OCI-LY1 (cell line): Measurements from ENCODE around the gene SPPL3.
A peak's percentile ranks its signal among the peaks of the same experiment; 100 is the strongest.

Source experiments
- H2AFZ ChIP-seq: fragments of 200-600 bp; sonication (generic), shearing (Covaris generic); 2 replicates; pipeline ENCODE4 v1.6.0; 2014; ENCODE audit warnings: antibody characterized with exemption, mild to moderate bottlenecking, low read length
- H3F3A ChIP-seq: fragments of 200-600 bp; sonication (generic), shearing (Covaris generic); 2 replicates; pipeline ENCODE4 v1.6.0; 2014; ENCODE audit warnings: mild to moderate bottlenecking, antibody characterized with exemption, low read length, moderate library complexity; ENCODE audit not compliant: insufficient read depth
- H3K27ac ChIP-seq: fragments of 200-600 bp; sonication (generic); 2 replicates; pipeline ENCODE4 v1.5.1; 2014; ENCODE audit warnings: low read length, mixed run types, mild to moderate bottlenecking, low read depth; ENCODE audit not compliant: poor library complexity, severe bottlenecking
- H3K27me3 ChIP-seq: fragments of 200-600 bp; sonication (generic); 2 replicates; pipeline ENCODE4 v1.6.0; 2014; ENCODE audit warnings: antibody characterized with exemption, mild to moderate bottlenecking, low read length, moderate library complexity; ENCODE audit not compliant: insufficient read depth
- H3K36me3 ChIP-seq: fragments of 200-600 bp; sonication (generic); 2 replicates; pipeline ENCODE4 v1.6.1; 2014; ENCODE audit warnings: mild to moderate bottlenecking, antibody characterized with exemption, low read length, moderate library complexity, mixed read lengths; ENCODE audit not compliant: insufficient read depth
- H3K4me1 ChIP-seq: fragments of 200-600 bp; sonication (generic); 2 replicates; pipeline ENCODE4 v1.5.1; 2014; ENCODE audit warnings: mild to moderate bottlenecking, low read length, moderate library complexity; ENCODE audit not compliant: insufficient read depth, severe bottlenecking
- H3K4me2 ChIP-seq: fragments of 200-600 bp; sonication (generic), shearing (Covaris generic); 2 replicates; pipeline ENCODE4 v1.6.1; 2014; ENCODE audit warnings: low read length
- H3K4me3 ChIP-seq: fragments of 200-600 bp; sonication (generic); 2 replicates; pipeline ENCODE4 v1.5.1; 2014; ENCODE audit warnings: low read length, low read depth, mild to moderate bottlenecking, mixed read lengths; ENCODE audit not compliant: poor library complexity, severe bottlenecking
- H3K79me2 ChIP-seq: fragments of 200-600 bp; shearing (Covaris generic); 2 replicates; pipeline ENCODE4 v1.6.1; 2016; ENCODE audit warnings: mixed run types, low read length, mixed read lengths; ENCODE audit not compliant: insufficient read depth
- H3K9ac ChIP-seq: fragments of 200-600 bp; sonication (generic), shearing (Covaris generic); 2 replicates; pipeline ENCODE4 v1.6.1; 2014; ENCODE audit warnings: mild to moderate bottlenecking, low read length, mixed read lengths
- H3K9me2 ChIP-seq: fragments of 200-600 bp; sonication (generic), shearing (Covaris generic); 2 replicates; pipeline ENCODE4 v1.6.1; 2014; ENCODE audit warnings: low read depth, mild to moderate bottlenecking, low read length, mixed read lengths
- H3K9me3 ChIP-seq: fragments of 200-600 bp; shearing (Covaris generic); 2 replicates; pipeline ENCODE4 v1.6.1; 2014; ENCODE audit warnings: low read length, mixed read lengths
- H4K20me1 ChIP-seq: fragments of 200-600 bp; sonication (generic), shearing (Covaris generic); 2 replicates; pipeline ENCODE4 v1.6.0; 2016; ENCODE audit warnings: mild to moderate bottlenecking, low read length; ENCODE audit not compliant: insufficient read depth
- CTCF ChIP-seq: fragments of 200-600 bp; sonication (generic), shearing (Covaris generic); IDR thresholded peaks from 2 replicates; pipeline ENCODE4 v1.5.1; 2017; ENCODE audit warnings: mild to moderate bottlenecking, antibody characterized with exemption, low read length, moderate library complexity, mixed read lengths
- EZH2 ChIP-seq: fragments of 200-600 bp; sonication (generic), shearing (Covaris generic); IDR thresholded peaks from 2 replicates; pipeline ENCODE4 v1.8.0; 2017; ENCODE audit warnings: borderline replicate concordance, mixed run types, mild to moderate bottlenecking, antibody characterized with exemption, low read length, moderate library complexity, mixed read lengths

SPPL3 gene

DNA sequence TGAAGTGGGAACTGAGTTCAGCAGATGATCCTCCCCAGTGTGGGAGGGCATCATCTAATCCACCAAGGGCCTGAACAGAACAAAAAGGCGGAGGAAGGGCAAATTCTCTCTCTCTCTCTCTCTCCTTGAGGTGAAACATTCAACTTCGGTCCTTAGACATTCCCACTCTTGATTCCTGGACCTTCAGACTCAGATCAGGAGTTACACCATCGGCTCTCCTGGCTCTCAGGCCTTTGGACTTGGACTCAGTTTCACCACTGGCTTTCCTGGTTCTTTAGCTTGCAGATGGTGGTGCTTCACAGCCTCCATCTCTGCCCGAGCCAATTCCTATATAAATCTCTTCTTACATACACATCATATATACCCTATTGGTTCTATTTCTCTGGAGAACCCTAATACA lies 73.2 kb downstream of the SPPL3 start:
- no peak for TF ChIP-seq CTCF
- no peak for TF ChIP-seq EZH2
- Histone ChIP-seq H3K4me1 (peaks cover 40% of the 10 kb centered on the region), H3K4me3 (no peak overlapping the region), H3K9me2 (no peaks in the 10 kb centered on the region), H3K9me3 (no peaks in the 10 kb centered on the region), H3K36me3 (no peaks in the 10 kb centered on the region), H3K27me3 (no peaks in the 10 kb centered on the region), H3K79me2 (peaks cover 12% of the 10 kb centered on the region), H3K9ac (no peak overlapping the region), H3K27ac (peak overlapping the region; percentile 33), H2AFZ (no peak overlapping the region), H3F3A (0 out of 2 replicates have a peak, but pooled peaks cover 3% of the 10 kb centered on the region), H3K4me2 (no peak overlapping the region), H4K20me1 (no peaks in the 10 kb centered on the region)

GRCh38 chr12:120830052-120830940 lies 73.9 kb downstream of the SPPL3 start:
- no peaks in the 10 kb centered on the region for H3K36me3 ChIP-seq
- no peak overlapping the region for H3K4me3 ChIP-seq
- H3K27ac ChIP-seq = peak overlapping the region; percentile 33
- no peak overlapping the region for H2AFZ ChIP-seq
- H4K20me1 ChIP-seq = no peaks in the 10 kb centered on the region
- peaks cover 34% of the 10 kb centered on the region for H3K4me1 ChIP-seq
- H3K27me3 ChIP-seq = no peaks in the 10 kb centered on the region
- H3K9ac ChIP-seq = no peak overlapping the region
- 0 out of 2 replicates have a peak, but pooled peaks cover 3% of the 10 kb centered on the region for H3F3A ChIP-seq
- H3K9me3 ChIP-seq = no peaks in the 10 kb centered on the region
- TF ChIP-seq EZH2 = no peak
- no peak for TF ChIP-seq CTCF
- no peak overlapping the region for H3K4me2 ChIP-seq
- H3K9me2 ChIP-seq = no peaks in the 10 kb centered on the region
- peaks cover 12% of the 10 kb centered on the region for H3K79me2 ChIP-seq

GRCh38 chr12:120826335-120826734 lies 77.8 kb downstream of the SPPL3 start:
- Histone ChIP-seq H2AFZ (no peak overlapping the region), H3K79me2 (peaks cover 32% of the 10 kb centered on the region), H3F3A (no peaks in the 10 kb centered on the region), H3K9me2 (no peaks in the 10 kb centered on the region), H3K4me2 (no peak overlapping the region), H3K27me3 (no peaks in the 10 kb centered on the region), H3K4me3 (no peak overlapping the region), H3K9me3 (no peaks in the 10 kb centered on the region), H3K9ac (no peak overlapping the region), H3K4me1 (peaks cover 35% of the 10 kb centered on the region), H3K27ac (no peak overlapping the region), H4K20me1 (no peaks in the 10 kb centered on the region), H3K36me3 (no peaks in the 10 kb centered on the region)
- TF ChIP-seq EZH2 (no peak), CTCF (no peak)
